Skin of body (tissue), 2 donors: ENCODE data around the gene DPH1. TPM values are rescaled to one million over a fixed set of nuclear protein-coding genes. Genes with fewer than 3 reads are reported as not detected.
"Not testable (repeated sequence)": the region's sequence is repeated elsewhere in the genome, so short reads cannot be mapped to it uniquely, and the experiment has no call there.

Experiments
- DNase-seq: peaks from one replicate; lab custom pipeline; 2025; lab: John Stamatoyannopoulos, UW
- total RNA-seq: library from RNA; depleted of rRNA; stranded (reverse); fragments of >200 nt; gene quantifications from one replicate; pipeline ENCODE4 v1.2.3, GENCODE V29; 2014

The DPH1 gene
- 24.0 TPM for total RNA-seq

DNA sequence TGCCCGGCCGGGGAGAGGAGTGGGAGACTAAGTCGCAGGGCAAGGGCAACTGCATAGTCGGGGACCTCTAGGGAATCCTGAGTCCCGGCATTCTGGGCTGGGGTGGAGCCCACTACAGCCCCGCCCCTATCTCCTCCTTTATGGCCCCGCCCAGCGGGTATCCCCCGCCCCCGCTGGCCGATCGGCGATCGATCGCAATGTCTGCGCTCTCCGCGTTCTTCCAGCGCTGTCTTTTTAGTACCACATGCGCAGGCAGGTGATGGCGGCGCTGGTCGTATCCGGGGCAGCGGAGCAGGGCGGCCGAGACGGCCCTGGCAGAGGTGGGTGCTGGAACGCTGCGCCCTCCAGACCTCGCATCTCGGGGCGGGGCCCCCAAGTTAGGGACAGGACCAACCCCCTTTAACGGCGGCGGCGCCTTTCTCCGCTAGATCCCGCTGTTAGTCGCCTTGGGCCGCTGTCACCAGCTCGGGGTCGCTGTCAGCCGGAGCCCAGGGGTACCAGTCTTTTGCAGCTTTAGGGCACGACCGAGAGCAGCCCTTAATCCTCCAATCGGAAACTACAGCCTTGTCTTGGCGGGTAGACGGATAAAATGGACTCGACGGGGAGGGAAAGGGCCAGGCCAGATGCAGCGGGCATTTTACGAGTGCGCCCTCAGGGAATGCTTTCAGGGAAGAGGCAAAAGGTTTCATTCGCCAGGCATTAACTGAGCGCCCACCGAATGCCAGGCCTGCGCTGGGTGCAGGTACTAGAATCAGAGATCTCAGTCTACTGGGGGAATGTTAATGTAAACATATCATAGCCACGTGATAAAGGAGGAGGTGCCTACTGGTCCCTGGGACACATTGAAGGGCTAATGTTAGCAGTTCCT is at the start of gene DPH1:
TSS of gene DPH1 (plus strand) at position 243 of the 868 bp plus-strand sequence. CDS start at position 260, 17 bp downstream.
- peak; percentile 78 for DNase-seq

DNA sequence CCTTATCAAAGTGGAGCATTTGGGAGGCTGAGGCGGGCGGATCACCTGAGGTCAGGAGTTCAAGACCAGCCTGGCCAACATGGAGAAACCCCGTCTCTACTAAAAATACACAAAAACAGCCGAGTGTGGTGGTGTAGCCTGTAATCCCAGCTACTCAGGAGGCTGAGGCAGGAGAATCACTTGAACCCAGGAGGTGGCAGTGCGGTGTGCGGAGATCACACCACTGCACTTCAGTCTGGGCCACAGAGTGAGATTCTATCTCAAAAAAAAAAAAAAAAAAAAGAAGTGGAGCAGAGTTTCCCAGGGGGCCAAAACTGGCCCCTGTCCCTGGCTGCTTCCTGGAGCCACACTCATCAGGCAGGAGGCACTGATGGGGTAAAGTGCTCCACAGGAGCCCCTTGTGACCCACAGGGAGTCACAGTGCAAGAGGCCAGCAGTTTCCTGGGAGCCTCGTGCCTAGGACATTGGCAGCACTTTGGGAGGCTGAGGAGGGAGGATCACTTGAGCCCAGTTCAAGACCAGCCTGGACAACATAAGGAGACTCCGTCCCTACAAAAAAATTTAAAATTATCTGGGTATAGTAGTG is 49.2 kb upstream of the DPH1 start:
- DNase-seq = no peak

DNA sequence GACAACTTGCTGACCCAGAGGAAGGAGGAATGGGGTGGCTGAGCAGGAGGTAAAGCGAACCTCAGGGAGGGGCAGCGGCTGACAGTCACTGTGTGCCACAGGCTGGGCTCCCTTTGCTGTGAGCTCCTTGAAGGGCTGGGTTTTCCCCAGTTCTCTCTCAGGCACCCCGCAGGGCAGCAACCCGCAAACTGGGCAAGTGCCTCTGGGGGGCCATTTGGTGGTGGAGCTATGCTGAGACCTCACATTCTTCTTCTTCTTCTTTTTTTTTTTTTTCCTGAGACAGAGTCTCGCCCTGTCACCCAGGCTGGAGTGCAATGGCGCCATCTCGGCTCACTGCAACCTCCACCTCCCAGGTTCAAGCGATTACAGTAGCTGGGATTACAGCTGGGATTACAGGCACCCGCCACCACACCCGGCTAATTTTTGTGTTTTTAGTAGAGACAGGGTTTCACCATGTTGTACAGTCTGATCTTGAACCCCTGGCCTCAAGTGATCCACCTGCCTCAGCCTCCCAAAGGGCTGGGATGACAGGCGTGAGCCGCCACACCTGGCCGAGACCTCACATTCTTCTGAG is 47.1 kb upstream of the DPH1 start:
- DNase-seq = not testable (repeated sequence)

DNA sequence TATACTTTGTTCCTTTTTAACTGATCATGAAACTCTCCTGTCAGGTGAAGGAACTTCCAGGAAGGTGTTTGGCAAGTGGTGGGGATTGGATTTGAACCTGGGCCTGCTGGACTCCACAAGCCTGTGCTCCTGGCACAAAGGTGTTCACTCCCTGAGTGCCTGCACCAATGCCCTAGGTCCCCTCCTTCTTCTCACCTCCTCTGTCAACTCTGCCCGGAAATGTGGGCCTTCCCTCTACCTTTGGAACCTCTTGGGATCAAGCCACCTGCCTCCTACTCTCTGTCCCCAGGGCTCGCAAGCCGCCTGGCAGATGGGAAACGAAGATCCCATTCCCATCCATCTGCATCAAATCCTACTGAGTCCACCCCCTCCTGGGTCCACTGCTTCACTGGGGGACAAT is 44.9 kb upstream of the DPH1 start:
- no peak for DNase-seq

DNA sequence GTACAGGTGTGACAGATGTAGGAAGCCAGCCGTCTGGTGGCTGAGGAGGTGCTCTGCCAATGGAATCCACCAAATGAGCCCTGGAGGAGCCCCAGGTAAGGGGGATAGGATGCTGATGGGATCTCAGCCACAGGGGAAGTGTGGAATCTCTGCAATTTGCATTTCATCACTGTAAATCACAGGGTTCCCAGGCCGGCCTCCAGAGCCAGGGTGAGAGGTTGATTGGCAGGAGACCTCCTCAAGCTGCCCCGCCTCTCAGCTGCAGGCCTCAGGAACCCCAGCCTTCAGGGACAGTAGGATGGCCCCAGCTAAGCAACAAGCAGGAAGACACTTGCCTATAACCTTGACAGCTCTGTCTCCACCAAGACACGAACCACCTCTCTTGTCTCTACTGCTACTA is 44.3 kb upstream of the DPH1 start:
- DNase-seq = no peak

DNA sequence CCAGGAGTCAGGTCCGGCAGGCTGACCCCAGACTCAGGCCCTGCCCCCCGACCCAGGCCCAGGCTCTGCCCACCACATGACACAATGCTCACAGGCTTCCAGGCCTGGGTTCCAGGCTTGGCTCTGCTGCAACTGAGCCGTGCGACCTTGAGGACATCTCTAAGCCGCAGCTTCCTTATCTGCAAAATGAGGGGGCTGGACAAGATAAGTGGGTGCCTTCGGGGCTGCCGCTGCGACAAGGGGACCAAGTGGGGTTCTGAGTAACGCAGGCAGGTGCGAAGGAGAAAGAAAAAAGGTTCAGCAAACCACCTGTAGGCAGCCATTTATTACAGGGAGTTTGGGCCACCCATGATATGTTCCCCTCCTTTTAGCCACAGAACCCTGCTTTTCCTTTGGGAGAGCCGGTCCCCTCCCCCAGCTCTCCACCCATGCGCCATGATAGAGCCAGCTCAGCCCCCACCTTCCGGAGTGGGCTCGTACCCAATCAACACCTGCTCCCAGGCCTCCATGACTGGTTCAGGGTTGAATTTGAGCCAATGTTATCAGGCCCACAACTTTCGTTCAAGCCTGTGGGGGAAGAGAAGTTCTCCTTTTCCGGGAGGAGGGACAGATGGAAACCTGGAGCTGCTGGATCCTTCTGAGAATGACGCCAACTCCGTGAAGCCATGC is 43.0 kb upstream of the DPH1 start:
- DNase-seq = no peak

DNA sequence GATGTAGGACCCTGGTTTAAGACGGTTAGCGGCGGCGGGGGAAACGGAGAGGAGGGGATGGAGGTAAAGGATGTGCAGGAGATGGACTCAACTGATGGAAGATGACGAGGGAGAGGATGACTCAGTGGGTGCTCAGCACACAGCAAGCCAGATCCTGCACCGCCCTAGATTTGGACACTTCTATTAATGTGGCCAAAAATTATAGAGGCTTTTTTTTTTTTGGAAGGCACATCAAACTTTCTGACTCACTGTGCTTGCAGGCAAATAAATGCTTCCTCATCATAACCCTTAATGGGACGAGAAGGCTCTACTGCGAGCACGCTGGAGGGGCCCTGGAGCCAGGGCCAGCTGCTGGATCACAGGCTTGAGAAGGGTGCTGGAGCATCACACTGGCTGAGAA is 40.8 kb upstream of the DPH1 start:
- DNase-seq = no peak

DNA sequence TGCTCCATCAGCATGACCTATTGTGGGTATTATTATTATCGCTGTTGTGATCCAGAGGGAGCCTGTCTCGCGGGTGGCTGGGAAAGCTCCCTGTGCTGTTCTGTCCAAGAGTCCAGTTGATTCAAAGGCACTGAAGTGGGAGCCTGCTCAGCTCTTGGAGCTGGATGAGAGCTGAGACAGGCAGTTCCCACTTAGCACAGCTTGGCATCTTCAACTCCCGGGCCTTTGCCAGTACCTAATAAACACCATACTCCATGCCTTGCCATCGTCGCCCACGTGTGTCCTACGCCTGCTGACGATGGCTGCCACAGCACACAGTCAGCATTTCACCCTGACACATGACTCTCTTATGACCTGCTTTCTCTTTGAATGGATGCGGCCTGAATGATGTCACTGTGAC is 37.4 kb upstream of the DPH1 start:
- DNase-seq = no peak

DNA sequence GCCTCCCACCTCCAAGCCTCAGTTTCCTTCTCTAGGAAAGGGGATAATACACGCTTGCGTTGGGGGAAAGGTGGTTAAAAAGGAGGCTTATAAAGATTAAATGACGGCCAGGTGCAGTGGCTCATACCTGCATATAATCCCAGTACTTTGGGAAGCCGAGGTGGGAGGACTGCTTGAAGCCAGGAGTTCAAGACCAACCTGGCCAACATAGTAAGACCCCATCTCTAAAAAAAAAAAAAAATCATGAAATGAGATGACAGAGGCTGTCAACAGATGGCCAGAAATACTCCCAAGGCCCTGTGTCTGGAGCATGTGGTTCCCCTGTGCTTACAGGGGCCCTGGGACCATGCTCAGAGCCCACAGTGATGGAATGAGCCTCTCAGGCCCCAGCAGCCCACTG is 35.2 kb upstream of the DPH1 start:
- DNase-seq = no peak

DNA sequence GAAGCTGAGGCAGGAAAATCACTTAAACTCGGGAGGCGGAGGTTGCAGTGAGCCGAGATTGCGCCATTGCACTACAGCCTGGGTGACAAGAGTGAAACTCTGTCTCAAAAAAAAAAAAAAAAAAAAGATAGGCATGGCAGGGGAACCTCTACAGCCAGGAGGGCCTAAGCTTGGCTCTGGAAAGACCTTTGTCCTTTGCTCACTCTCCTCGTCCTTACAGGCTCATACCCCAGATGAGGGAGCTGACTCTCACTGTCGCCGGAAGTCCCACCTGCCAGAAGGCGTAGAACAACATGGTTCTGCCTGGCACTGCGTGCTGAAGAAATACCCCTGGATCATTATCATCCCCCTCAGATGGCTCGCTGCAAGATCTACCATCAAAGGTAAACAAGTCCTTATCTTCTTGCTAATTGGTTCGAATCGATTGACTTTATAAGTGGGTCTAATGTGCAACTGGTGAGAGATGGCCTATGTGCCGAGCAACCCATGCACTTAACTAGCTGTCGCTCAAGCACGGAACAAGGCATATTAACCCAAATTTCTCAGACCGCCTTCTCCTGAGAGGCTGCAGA is 34.5 kb upstream of the DPH1 start:
- no peak for DNase-seq

DNA sequence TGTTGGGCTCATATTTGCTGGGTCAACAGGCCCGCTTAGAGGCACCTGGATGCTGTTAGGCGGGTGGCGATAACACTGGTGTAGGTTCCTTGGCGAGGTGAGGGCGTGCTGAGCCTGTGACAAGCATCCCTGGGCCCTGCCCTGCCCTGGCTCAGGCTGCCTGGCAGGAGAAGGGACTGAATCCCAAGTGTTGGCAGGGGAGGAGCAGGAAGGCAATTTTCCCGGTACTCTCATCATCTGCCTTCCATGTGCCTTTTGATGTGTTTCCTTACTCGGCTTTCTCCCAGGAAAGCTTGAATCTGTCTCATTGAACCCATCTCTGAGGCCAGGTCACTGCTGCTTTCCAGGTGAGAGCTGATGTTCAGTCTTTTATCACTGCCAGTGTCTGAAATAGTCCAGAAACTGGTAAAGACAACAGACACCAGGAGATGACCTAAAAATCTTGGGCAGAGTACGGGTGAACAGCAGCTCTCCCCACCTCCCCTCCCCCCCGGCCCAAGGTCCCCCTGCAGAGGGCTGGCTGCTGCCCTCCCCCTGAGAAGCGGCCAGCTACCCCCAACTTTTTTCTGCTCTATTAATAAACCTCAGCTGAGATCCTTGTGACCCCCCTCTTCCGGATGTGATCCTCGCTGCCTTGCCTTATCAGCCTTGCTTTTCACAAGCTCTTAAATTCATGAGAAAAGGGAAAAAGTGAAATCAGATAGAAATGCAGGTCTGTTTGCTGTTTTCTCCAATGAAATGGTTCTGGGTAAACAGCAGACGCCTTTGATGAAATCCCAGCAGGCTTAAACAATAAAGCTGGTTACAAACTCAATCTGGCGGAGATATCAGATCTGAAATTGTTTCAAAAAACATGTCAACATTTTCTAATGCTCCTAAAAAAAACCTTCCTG is 33.8 kb upstream of the DPH1 start:
- DNase-seq = no peak

DNA sequence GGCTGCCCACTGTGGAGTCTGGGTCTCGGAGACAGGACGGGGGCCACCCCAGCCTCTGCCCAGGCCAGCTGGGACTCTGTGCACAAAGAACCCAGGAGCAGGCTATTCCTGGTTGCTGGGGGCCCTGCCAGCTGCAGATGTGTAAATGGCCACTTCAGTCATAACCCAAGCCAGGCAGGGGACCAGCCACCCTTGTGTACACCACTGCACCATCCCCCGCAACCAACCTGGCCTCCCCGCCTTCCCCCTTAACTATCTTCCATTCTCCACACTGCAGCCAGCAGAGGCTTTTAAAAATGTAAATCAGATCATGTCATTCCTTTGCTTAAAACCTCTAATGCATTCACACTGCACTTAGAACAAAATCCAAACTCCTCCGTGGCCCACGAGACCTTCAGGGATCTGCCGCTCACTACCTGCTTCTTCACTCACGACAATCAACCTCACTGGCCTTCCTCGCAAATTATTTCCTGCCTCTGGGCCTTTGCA is 33.1 kb upstream of the DPH1 start:
- DNase-seq = no peak

DNA sequence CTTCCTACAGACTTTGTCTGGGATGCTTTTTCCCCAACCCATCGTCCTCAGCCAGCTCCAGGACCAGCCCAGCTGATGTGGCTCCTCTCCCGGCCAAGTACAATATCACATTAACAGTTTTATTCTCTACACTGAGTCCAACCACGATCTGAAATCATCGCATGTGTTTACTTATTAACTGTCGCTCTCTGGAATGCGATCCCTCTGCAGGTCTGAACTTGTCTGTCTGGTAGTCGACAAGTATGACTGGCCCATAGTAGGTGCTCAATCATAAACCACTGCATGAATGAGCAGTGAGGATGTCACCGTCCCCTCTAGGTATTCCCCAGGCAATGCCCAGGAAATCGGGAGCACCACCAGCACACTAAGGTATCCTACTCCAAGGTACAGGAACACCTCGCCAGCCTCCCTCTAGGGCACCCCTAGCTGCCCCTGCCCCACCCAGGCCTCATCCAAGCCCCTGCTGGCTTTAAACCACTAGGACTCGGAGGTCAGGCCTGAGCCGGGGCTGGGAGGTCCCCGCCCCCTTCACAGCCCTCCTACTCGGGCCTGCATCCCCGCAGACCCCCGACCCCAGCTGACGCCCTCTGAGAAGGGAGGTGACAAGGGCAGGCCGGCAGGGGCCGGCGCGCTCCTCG is 32.5 kb upstream of the DPH1 start:
- DNase-seq = no peak

DNA sequence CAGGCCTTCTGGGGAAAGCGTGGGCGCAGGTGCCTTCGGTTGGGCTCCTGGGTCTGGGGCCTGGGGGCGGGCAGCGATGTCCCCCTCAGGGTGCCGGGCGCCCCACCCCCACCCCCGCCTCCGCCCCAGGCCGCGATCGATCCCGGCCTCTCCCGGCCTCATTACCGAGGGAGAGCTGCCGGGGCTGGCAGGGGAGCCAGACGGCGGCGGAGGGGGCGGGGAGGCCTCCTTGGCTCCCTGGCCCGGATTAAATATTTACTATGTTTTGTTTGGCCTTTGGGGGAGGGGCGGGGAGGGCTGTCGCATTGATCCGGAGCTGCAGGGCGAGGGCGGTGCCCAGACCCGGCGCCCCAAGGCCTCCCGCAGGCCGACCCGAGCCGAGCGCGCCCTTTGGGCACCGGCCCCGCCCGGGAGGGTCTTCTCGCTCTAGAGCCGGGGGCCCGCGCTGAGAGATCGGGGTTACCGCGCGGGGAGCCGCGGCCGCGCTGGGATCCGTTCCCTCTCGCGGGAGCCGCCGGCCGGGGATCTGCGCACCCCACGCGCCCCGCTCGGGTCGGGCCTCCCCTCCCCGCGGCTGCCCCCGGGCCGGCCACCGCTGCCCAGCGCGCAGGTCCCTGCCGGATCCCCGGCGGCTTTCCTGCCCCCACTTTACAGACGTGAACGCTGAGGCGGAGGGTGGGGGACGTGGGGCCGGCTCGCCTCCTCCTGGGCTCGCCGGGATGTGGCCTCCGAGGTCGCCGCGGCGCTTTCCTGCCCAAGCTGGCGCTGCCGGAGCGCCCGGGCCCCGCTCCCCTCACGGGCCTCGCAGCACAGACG is 31.8 kb upstream of the DPH1 start:
- DNase-seq = no peak

DNA sequence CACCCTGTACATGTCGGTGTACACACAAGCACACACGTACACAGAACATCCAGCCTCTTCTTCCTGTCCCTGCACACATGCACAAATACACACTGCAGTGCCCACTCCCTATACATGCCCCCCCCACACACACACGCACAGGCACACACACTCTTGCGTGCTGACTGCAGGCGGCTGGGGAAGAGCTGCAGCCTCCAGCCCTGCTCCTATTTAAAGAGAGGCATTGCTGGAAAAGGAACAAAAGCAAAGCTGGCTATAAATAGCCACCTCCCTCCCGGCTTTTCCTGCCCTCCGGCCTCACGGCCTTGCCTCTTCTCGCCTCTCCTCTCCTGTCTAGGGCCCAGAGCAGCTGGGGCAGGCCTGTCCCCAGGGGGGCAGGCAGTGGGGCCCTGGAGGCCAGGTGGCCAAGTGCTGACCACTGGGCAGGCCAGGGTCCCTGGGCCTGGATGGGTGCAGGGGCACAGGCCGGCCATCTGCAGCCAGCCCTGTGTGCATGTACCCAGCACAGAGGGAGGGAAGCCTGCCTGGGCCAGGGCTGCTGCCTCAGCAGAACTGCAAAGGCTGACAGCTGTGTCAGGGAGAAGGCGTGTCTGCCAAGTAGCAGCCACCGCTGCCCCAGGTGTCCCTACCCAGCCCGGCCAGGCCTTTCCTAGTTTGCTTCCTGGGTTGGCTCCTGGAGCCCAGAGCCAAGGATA is 30.2 kb upstream of the DPH1 start:
- DNase-seq = peak; percentile 25

DNA sequence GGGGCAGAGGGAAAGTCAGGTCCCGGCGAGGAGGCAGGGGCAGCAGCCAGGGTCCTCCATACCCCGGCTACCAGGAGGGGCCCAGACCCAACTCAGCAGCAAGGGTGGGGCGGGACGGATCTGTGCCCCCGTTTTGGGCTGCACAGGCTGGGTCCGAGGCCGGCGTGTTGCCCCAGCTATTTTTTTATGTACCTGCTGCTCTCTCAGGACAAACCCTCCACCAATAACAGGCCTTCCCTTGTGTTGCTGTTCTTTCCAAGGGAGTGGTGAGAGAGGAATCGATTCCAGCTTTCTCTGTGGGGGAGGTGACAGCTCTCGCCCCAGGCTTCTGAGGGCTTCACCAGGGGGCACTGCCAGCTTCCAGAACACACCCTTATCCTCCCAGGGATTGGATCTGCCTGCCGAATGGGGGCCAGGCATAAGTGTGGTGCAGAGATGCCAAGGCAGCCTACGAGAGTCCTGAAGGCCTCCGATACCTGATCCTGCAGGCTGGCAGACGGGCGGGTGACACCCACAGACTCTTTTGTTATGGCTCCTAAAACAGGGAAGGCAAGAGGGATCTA is 27.1 kb upstream of the DPH1 start:
- no peak for DNase-seq

DNA sequence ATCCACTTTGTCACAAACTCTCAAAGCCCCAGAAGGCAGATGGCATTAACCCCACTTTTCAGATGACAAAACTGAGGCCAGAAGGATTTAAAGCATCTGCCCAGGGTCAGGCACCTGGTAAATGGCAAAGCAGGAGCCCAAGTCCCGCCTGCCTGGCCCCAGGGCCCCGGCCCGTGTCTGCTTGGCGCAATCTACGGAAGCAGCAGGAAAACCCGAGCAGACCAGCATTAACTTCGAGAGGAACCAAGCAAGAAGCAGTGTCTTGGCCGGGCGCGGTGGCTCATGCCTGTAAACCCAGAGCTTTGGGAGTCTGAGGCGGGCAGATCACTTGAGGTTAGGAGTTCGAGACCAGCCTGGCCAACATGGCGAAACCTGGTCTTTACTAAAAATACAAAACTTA is 26.4 kb upstream of the DPH1 start:
- no peak for DNase-seq

DNA sequence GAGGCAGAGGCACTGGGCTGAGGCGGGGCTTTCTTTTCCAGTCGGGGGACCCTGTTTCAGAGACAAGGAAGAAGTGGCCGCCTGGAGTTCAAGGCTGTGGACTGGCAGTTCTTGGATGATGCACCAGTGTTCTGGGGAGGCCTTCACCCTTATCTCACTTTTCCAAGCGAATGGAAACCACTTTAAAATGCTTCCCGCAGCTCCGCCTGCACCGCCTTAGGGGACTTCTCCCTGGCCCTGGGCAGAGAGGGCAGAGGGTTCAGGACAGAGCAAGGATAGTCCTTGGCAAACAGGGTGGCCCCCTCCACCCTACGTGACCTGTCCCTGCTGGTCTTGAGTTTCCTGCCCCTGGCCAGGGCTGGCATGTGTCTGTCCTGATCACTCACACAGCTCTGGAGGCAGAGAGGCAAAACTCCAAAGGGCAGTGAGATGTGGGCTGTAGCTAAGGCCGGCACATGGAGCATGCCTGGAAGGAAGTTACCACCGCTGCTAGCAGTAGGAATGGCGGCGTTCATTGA is 25.5 kb upstream of the DPH1 start:
- no peak for DNase-seq
